NCI-H1436 treated with DMSO at 0.1 percent for 48 hours (cell line): ENCODE data around the gene HPSE2.

Source experiments
- DNase-seq: peaks from one replicate; lab custom pipeline; 2025; lab: John Stamatoyannopoulos, UW

HPSE2 gene

DNA sequence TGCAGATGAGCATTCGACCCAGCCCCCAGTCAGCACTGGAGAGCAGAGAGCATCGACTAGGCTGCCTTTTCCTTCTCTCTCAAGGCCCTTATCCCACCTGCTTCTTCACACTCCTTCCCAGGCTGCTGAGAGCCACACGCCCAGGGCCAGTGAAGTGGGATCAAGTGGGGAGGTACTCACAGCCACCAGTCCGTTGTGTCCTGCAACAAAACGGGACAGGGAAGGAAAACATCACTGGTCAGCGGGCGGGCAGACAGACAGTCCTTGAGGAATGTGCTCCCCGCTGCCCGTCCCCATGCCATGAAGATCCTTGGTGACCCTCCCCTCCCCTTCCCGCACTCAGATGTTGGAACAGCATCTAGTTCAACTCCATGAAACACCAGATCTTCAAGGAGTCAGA, 824.9 kb downstream of the HPSE2 start:
- DNase-seq: no peak

GRCh38 chr10:98410135-98410743, 825.4 kb downstream of the HPSE2 start:
- no peak for DNase-seq

DNA sequence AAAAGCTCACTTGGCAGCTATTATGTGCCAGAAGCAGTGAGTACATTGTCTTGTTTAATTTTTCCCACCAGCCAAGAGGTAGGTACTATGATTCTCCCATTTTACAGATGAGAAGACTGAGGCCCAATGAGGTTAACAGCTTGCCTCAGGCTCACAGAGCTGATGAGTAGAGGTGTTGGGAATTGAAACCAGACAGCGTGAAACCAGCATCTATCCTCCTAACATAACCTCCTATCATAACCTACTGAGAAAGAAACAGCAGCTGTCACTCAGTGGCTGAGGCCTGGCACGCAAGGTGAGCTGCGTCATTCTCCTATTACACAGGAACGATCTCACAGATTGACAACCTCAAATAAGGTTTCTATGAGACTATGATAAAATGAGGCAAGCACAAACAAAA, 826.9 kb downstream of the HPSE2 start:
- no peak for DNase-seq

- DNase-seq: no peak
Measured at GRCh38 chr10:98407744-98408241, 827.9 kb downstream of the HPSE2 start.
